GM10266 (cell line): ENCODE results near the gene SLC8B1.

Experiments
- DNase-seq: peaks from one replicate; pipeline ENCODE4 v3.0.0; 2012; ENCODE audit errors: extremely low spot score
- CTCF ChIP-seq: IDR thresholded peaks from 2 replicates; pipeline ENCODE4 v1.5.1; 2012; ENCODE audit warnings: mild to moderate bottlenecking, low read depth; ENCODE audit not compliant: control insufficient read depth, insufficient read depth; ENCODE audit errors: missing control alignments

Gene SLC8B1

GRCh38 chr12:113329791-113330417 lies 5.0 kb downstream of the SLC8B1 start:
- no peak for DNase-seq
- TF ChIP-seq CTCF = no peak

- no peak for TF ChIP-seq CTCF
- DNase-seq = no peak
These were observed 5.7 kb downstream of the SLC8B1 start for GRCh38 chr12:113329022-113329790.

- TF ChIP-seq CTCF = no peak
- DNase-seq = no peak
These were observed 6.5 kb downstream of the SLC8B1 start for GRCh38 chr12:113328368-113328889.

GRCh38 chr12:113326775-113327395 lies 8.0 kb downstream of the SLC8B1 start:
- DNase-seq = no peak
- no peak for TF ChIP-seq CTCF

GRCh38 chr12:113325916-113326315 lies 9.0 kb downstream of the SLC8B1 start:
- no peak for DNase-seq
- no peak for TF ChIP-seq CTCF

GRCh38 chr12:113322343-113322742 lies 12.6 kb downstream of the SLC8B1 start:
- DNase-seq = no peak
- TF ChIP-seq CTCF = no peak
